GM18498 (cell line): ENCODE data around the gene LTBP4.
A peak's percentile ranks its signal among the peaks of the same experiment; 100 is the strongest.

Experiments
- ATAC-seq: cut with Tn5 transposase; IDR thresholded peaks from one replicate; pipeline ENCODE4 v1.9.1; 2021; ENCODE audit warnings: mild to moderate bottlenecking, moderate library complexity; ENCODE audit not compliant: unreplicated experiment

Gene LTBP4

DNA sequence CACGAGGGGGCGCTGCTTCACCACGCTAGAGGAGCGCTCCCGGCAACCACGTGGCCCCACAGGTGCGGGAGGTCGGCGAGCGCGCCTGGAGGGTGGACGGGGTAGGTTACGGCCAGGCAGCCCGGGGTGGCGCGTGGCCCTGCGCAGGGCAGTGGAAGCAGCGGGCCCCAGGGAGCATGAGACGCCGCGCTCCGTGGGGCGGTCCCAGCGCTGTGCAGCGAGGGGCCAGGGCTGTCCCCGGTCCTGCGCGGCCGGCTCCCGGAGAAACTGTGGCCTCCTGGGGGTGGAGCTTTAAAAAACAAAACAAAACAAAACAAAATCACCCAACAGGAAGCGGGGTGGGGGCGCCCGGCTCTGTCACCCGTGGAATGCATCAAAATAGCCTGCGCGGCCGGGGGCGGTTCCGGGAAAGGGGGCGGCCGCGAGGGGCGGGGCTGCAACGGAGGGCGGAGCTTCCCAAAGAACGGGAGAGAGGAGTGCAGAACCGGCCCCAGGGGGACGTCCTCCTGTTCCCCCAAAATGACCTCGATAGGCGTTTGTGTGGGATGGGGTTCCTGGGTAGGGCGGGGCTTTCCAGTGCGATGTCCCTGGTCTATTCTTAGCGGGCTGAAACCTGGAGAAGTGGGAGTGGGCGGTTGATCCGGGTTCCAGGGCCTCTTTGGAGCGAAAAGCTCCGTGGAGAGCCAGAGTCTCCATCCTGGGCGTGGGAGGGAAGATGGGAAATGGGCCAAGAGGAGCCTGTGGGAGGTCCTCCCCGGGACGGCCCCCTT lies 61.9 kb downstream of the LTBP4 start:
- ATAC-seq: peak; percentile 87

DNA sequence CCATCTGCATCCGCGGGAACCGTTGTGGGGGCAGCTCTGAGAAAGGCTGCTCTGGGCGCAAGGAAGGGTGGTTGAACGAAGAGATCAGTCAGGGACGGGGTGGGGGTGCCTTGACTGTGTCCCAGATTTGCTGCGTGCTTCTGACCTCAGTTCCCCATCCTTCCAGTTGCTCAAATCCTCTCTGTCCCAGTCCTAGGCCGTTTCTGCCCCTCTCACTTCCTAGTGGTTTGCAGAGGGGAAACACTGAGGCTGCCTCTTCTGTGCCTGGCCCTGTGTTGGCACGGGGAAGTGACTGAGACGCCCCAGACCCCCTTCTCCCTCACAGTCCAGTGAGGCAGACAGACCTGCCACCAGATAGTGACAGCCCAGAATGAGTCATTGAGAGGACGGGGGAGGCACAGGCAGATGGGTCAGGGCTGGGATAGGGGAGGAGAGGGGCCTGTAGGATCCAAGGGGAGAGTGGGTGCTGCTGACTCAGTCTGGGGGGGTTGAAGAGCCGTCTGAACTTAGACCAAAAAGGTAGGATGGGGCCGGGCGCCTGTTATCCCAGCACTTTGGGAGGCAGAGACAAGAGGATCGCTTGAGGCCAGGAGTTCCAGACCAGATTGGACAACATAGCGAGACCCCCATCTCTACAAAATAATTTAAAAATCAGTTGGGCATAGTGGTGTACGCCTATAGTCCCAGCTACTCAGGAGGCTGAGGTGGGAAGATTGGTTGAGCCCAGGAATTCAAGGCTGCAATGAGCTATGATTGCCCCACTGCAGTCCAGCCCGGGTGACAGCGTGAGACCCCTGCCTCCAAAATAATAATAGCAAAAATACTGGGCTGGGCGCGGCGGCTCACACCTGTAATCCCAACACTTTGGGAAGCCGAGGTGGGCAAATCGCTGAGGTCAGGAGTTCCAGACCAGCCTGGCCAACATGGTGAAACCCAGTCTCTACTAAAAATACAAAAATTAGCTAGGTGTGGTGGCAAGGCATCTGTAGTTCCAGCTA lies 62.8 kb downstream of the LTBP4 start:
- ATAC-seq: no peak

DNA sequence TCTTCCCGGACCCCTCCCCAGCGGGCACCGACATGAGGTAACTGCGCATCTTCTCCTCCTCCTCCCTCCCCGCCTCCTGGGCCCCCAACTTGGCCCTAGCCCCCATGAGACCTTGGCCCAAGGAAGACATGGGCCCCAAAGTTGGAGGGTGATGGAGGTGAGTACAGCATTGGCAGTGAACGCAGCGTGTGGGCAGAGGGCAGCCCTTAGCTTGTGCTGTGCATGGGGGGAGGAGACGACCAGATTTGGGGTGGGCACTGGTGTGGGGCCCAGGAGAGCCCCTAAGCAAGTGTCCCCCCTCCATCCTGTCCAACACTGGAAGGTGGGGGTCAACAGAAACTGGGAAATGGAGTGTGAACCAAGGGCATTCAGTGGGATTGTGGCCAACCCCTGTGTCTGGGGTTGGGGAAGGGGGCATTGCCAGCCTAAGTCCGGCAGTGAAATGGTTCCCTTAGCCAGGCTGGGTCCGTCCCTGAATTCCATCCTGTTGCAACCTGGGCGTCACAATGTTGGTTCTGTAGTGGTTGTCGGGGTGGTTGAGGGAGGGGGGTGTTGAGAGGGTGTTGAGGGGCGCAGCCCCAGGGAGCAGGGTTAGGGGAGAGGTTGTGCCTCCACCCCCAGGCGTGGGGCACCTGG lies 65.8 kb downstream of the LTBP4 start:
- no peak for ATAC-seq

DNA sequence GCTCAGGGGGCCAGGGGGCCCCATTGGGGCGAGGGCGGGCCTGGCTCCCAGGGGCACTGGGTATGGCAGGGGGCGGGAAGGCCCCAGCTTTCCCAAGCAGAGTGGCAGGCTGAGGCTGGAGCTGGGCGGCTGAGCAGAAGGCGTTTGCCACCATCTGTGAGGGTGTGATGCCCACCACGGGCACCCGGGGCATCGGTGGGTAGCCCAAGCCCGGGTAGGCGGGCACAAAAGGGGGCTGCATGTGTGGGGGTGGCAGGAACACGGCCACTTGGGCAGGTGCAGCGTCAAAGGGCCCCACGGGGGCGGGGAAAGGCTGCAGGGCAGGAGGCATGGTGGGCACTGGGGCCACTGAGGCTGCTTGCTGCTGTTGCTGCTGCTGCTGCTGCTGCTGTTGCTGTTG lies 66.4 kb downstream of the LTBP4 start:
- no peak for ATAC-seq

DNA sequence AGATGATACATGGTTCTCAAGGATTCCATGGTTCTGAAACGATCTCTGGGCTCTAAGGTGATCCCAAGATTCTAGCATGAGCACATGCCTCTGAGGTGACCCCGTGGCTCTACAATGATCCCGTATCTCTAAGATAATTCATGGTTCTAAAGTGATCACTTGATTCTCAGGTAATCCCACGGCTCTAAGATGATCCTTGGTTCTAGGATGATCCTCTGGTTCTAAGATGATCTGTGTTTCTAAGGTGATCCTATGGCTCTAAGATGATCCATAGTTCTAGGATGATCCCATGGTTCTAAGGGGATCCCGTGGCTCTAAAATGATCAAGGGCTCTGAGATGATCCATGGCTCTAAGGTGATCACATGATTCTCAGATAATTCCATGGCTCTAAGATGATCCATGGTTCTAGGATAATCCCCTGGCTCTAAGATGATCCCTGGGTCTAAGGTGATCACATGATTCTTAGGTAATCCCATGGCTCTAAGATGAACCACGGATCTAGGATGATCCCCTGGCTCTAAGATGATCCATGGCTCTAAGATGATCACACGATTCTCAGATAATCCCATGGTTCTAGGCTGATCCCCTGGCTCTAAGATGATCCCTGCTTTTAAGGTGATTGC lies 67.9 kb downstream of the LTBP4 start:
- ATAC-seq: no peak

DNA sequence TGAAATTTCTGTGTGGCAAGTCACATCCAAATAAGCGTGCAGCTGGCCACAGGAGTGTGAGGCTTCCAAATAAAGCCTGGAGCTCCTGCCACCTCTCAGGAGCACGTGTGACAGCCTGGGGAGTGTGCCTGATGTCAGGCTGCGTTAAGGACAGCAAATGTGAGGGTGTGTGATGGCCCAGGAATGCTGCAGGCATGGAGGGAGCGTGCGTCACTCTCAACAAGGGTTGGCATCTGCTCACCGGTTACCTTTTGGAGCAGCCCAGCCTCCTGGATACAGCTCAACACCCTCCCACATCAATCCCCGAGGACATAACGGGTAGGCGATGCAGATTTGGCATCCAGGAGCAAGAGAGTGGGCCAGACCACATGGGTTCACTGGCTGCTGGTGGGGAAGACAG lies 70.2 kb downstream of the LTBP4 start:
- no peak for ATAC-seq

DNA sequence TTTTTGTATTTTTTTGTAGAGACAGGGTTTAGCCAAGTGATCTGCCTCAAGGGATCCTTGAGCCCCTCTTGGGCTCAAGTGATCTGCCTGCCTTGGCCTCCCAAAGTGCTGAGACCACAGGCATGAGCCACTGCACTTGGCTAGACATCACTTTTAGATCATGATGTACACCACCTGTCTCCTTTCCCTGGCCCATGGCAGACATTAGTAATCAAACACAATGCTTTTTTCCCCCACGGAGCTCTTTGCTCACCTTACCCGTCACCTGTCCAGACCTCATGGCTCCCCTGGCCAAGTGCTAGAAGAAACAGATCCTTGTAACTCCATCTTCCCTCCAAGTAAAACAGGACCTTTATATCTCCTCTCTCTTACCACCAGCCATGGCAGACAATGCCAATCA lies 70.9 kb downstream of the LTBP4 start:
- no peak for ATAC-seq

DNA sequence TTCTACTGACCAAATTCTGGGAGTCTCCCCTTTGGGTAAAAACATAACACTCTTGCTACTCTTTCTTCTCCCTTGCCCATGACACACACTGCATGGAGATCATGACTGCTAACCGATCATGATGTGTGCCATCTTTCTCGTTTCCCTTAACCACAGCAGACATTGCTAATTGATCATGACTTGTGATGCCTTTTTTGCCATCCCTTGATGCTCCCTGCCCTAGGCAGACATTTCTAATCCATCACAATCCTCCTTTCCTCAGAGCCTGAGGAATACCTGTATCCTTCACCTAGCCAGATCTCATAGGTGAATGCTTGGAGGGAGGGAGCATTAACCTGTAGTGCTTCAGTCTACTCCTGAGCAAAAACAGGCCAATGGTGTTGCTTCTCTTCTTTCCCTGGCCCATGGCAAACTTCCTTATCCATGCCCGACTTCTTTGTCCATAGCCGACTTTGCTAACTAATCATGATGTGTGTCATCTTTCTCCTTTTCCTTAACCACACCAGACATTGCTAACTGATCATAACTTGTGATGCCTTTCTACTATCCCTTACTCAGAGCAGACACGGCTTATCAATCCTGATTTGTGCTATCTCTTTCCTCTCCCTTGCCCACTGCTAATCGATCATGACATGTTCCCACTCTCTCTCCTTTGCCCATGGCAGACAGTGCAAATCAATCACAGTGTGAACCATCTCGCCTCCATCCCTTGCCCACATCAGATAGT lies 71.6 kb downstream of the LTBP4 start:
- ATAC-seq: no peak

DNA sequence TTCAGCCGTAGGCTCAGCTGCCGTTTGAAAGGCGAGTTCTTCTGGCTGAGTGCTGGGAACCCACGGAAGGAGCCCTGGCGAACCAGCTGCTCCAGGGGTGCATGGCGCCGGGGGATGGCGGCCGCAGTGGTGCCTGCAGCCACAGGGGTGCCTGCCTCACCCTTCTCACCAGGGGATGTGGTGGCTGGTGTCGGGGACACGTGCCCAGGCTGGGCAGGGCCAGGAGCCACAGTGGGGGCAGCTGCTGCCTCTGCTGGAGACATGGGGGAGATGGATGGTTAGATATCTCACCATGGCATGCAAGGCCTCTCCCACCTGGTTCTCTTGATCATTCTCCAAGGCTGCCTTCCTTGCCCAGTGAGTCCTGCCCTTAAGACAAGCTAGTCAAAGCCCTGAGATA lies 72.2 kb downstream of the LTBP4 start:
- ATAC-seq: no peak

DNA sequence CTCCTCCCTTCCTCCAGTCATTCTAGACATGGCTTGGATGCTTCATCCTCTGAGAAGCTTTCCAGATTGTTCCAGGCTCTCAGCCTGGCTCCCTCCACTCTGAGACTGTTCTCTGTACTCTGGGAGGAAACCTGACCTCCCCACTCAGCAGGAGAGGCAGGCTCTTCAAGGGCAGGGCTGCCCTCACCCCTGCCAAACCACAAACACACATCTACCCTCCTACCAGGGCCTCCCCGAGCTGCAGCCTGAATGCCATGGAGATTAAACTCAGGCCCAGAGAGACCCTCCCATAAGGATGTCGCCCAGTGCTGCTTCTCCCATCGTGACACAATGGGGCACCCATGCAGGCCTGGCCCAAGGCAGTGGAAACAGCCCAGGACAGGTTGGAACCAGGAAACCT lies 73.1 kb downstream of the LTBP4 start:
- ATAC-seq: no peak

DNA sequence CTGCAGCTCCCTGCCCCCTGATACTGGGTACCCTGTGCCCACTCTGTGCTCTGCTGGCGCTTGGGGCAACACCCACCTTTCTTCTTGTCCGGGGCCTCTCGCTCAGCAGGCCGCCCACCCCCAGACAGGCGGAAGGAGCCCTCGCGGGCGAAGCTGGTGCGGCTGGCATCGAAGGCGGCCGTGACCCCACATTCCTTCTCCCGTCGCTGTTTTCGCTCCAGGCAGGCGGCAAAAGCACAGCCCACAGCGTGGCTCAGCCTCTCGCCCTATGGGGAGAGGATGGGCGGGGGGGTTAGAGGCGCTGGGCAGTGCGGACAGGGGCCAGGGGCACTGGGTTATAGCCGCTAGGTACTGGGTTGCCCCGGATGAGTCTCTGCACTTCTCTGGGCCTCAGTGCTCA lies 76.0 kb downstream of the LTBP4 start:
- ATAC-seq: no peak
